ENCODE results near the gene LMF1. TPM values are rescaled to one million over a fixed set of nuclear protein-coding genes. Genes with fewer than 3 reads are reported as not detected.

The LMF1 gene
- total and polyA plus RNA-seq, 2 of the 4 experiments (the other 2 are of a cell fraction), result 7.7 to 13.1 TPM

DNA sequence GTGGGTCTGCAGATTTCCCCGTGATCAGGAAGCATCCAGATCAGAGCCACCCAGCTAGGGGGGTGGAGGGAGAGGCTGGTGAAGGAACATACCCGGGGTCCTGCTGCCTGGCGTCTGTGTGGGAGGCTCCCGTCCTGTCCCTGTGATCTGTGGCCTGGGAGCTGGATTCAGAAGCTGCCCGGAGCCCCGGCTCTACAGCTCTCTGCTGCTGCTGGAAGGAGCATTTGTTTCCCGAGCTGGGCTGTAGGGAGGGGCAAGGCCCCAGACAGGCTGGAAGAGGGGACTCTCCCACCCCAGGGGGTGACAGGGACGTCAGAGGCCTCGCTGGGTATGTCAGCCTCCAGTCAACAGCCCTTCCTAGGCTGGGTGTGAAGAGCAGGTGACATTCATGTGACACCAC is 21.0 kb upstream of the LMF1 start:
- Histone ChIP-seq H3K27ac (ENCODE audit: insufficient read depth, low read length) (no peak overlapping the region), H2BK5ac (ENCODE audit: low read depth, low read length, poor library complexity, severe bottlenecking) (no peak overlapping the region), H3K27me3 (ENCODE audit: control insufficient read depth, insufficient read depth, low read length) (peaks cover 49% of the 10 kb centered on the region), H3K9ac (ENCODE audit: low read depth, low read length) (no peak overlapping the region), H4K5ac (ENCODE audit: low read depth, low read length) (no peak overlapping the region), H4K20me1 (ENCODE audit: insufficient read depth, low read length) (no peaks in the 10 kb centered on the region), H3K9me3 (ENCODE audit: control insufficient read depth, insufficient read depth, low read length) (peaks cover 27% of the 10 kb centered on the region), H3K18ac (ENCODE audit: low read depth, low read length) (no peak overlapping the region), H3K4me1 (ENCODE audit: control insufficient read depth, insufficient read depth, low read length) (no peaks in the 10 kb centered on the region), H3K36me3 (ENCODE audit: control insufficient read depth, insufficient read depth, low read length) (no peaks in the 10 kb centered on the region), H4K8ac (ENCODE audit: low read depth in 2 of 2, low read length in 2 of 2) (no peak overlapping the region), H4K91ac (ENCODE audit: insufficient read depth, low read depth, low read length) (no peak overlapping the region), H3K79me1 (ENCODE audit: low read depth in 1 of 2, low read length in 2 of 2) (no peaks in the 10 kb centered on the region), H2AFZ (replicated peaks; ENCODE audit: low read length, poor library complexity) (peak overlapping the region; percentile 33), H2BK15ac (ENCODE audit: low read depth, low read length) (no peak overlapping the region), H2BK20ac (ENCODE audit: low read depth, low read length) (no peak overlapping the region), H2AK9ac (replicated peaks; ENCODE audit: low read depth, low read length, poor library complexity) (no peak overlapping the region), H3K4ac (ENCODE audit: low read depth, low read length) (no peak overlapping the region), H2AK5ac (ENCODE audit: low read depth, low read length) (no peak overlapping the region), H3K14ac (replicated peaks; ENCODE audit: low read depth, low read length) (no peak overlapping the region), H3K56ac (ENCODE audit: extremely low read depth, insufficient read depth, low read length) (no peak overlapping the region), H3K9me1 (ENCODE audit: insufficient read depth, low read length) (no peaks in the 10 kb centered on the region), H3K23ac (ENCODE audit: low read depth, low read length) (no peak overlapping the region), H2BK120ac (ENCODE audit: low read depth, low read length) (no peak overlapping the region), H3K4me2 (ENCODE audit: low read depth, low read length) (no peak overlapping the region), H3K4me3 (ENCODE audit: insufficient read depth, low read depth, low read length) (no peak overlapping the region)
- in situ Hi-C loops (cut with MboI; ENCODE audit: low sequenced_read_pairs), result no loop called here
- TF ChIP-seq SMC3 (IDR thresholded peaks at IDR 0.05; ENCODE audit: low read depth, low read length) (no peak), MAFK (IDR thresholded peaks at IDR 0.05; ENCODE audit: low read depth, low read length) (no peak), MXI1 (IDR thresholded peaks at IDR 0.05; ENCODE audit: borderline replicate concordance, low read depth, low read length) (no peak), CEBPB (IDR thresholded peaks at IDR 0.05; ENCODE audit: low read depth, low read length) (no peak), RFX5 (IDR thresholded peaks at IDR 0.05; ENCODE audit: low read depth, low read length) (no peak), BHLHE40 (IDR thresholded peaks at IDR 0.05; ENCODE audit: low read depth, low read length) (no peak), MAZ (IDR thresholded peaks at IDR 0.05; ENCODE audit: borderline replicate concordance, low read depth, low read length) (no peak), NFE2L2 (IDR thresholded peaks at IDR 0.05; ENCODE audit: low read depth, low read length) (no peak), RCOR1 (IDR thresholded peaks at IDR 0.05; ENCODE audit: insufficient replicate concordance, low read length) (no peak), POLR2A (IDR thresholded peaks at IDR 0.05; ENCODE audit: low read depth, low read length) (no peak), CHD1 (IDR thresholded peaks at IDR 0.05; ENCODE audit: low read depth, low read length) (no peak), FOS (IDR thresholded peaks at IDR 0.05; ENCODE audit: low read depth, low read length) (no peak), RAD21 (IDR thresholded peaks at IDR 0.05; ENCODE audit: low read length) (no peak)
- TF ChIP-seq, protein P1, sequence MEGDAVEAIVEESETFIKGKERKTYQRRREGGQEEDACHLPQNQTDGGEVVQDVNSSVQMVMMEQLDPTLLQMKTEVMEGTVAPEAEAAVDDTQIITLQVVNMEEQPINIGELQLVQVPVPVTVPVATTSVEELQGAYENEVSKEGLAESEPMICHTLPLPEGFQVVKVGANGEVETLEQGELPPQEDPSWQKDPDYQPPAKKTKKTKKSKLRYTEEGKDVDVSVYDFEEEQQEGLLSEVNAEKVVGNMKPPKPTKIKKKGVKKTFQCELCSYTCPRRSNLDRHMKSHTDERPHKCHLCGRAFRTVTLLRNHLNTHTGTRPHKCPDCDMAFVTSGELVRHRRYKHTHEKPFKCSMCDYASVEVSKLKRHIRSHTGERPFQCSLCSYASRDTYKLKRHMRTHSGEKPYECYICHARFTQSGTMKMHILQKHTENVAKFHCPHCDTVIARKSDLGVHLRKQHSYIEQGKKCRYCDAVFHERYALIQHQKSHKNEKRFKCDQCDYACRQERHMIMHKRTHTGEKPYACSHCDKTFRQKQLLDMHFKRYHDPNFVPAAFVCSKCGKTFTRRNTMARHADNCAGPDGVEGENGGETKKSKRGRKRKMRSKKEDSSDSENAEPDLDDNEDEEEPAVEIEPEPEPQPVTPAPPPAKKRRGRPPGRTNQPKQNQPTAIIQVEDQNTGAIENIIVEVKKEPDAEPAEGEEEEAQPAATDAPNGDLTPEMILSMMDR (conservative IDR thresholded peaks at IDR 0.05; ENCODE audit: low read depth, low read length), result no peak
- TF ChIP-seq, protein P2, sequence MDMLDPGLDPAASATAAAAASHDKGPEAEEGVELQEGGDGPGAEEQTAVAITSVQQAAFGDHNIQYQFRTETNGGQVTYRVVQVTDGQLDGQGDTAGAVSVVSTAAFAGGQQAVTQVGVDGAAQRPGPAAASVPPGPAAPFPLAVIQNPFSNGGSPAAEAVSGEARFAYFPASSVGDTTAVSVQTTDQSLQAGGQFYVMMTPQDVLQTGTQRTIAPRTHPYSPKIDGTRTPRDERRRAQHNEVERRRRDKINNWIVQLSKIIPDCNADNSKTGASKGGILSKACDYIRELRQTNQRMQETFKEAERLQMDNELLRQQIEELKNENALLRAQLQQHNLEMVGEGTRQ (IDR thresholded peaks at IDR 0.05; ENCODE audit: low read depth, low read length), result no peak
- TF ChIP-seq, protein P3, sequence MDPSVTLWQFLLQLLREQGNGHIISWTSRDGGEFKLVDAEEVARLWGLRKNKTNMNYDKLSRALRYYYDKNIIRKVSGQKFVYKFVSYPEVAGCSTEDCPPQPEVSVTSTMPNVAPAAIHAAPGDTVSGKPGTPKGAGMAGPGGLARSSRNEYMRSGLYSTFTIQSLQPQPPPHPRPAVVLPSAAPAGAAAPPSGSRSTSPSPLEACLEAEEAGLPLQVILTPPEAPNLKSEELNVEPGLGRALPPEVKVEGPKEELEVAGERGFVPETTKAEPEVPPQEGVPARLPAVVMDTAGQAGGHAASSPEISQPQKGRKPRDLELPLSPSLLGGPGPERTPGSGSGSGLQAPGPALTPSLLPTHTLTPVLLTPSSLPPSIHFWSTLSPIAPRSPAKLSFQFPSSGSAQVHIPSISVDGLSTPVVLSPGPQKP (IDR thresholded peaks at IDR 0.05; ENCODE audit: borderline replicate concordance, low read depth, low read length), result no peak
- WGBS, 2 experiments (ENCODE audit: extremely low coverage in 2 of 2, insufficient read length in 1 of 2), result no CpG with 5 or more reads among the region's 9 CpGs
- intact Hi-C loops (cut with micrococcal nuclease), result no loop called here
- DNase-seq, result no peak
- dilution Hi-C loops (cut with HindIII; ENCODE audit: low sequenced_read_pairs, unreplicated experiment), result no loop called here
- ATAC-seq (ENCODE audit: low read depth), result no peak
- CTCF ChIA-PET, result no interaction called here
- POLR2A ChIA-PET (ENCODE audit: unreplicated experiment), result no interaction called here
- BruUV-seq (replicated peaks), result no TSS peak
